ENCODE results near the gene CTDSP2.
"Not testable (repeated sequence)": the region's sequence is repeated elsewhere in the genome, so short reads cannot be mapped to it uniquely, and the experiment has no call there.

The CTDSP2 gene

DNA sequence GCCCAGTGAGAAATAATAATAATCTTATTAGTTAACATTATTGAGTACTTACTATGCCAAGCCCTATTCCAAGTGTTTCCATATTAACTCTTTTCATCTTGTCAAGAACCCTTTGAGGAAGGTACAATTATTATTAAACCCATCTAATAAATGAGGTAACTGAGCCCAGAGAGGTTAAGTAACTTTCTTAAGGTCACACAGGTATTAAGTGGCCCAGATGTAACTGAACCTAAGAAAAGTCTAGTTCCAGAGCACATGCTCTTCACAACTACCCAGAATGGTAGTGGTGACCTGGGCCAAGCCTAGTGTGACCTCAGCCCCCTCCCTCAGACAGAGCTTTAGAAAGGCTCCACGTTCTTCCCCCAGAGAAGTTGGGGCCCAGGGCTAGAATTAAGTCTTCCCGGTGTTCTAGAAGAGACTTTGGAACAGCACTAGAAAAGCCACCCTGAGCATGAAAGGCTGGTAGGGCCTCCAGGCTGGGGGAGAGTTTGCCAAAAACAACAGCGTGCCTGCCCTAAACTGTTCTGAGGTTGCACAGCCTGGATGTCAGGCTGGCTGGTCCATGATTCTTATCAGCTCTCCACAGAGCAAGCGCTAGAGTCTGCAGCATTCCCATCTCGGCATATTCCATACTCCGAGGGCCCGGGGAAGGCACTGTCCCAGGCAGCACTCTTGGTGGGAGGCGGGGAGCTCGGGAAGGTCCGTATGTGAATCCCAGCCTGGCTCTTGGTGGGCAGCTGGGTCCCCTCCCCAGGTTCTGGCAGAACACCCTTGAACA, 41.3 kb upstream of the CTDSP2 start:
- TF ChIP-seq, protein P1, sequence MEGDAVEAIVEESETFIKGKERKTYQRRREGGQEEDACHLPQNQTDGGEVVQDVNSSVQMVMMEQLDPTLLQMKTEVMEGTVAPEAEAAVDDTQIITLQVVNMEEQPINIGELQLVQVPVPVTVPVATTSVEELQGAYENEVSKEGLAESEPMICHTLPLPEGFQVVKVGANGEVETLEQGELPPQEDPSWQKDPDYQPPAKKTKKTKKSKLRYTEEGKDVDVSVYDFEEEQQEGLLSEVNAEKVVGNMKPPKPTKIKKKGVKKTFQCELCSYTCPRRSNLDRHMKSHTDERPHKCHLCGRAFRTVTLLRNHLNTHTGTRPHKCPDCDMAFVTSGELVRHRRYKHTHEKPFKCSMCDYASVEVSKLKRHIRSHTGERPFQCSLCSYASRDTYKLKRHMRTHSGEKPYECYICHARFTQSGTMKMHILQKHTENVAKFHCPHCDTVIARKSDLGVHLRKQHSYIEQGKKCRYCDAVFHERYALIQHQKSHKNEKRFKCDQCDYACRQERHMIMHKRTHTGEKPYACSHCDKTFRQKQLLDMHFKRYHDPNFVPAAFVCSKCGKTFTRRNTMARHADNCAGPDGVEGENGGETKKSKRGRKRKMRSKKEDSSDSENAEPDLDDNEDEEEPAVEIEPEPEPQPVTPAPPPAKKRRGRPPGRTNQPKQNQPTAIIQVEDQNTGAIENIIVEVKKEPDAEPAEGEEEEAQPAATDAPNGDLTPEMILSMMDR (IDR thresholded peaks at IDR 0.05; ENCODE audit: low read length, missing control alignments) = no peak
- DNase-seq (ENCODE audit: low read depth) = peak; percentile 65
- no peak overlapping the region for H3K4me3 ChIP-seq (replicated peaks; ENCODE audit: low read depth, low read length)

GRCh38 chr12:57886964-57887363, 40.4 kb upstream of the CTDSP2 start:
- not testable (repeated sequence) for DNase-seq (ENCODE audit: low read depth); H3K4me3 ChIP-seq (replicated peaks; ENCODE audit: low read depth, low read length)

DNA sequence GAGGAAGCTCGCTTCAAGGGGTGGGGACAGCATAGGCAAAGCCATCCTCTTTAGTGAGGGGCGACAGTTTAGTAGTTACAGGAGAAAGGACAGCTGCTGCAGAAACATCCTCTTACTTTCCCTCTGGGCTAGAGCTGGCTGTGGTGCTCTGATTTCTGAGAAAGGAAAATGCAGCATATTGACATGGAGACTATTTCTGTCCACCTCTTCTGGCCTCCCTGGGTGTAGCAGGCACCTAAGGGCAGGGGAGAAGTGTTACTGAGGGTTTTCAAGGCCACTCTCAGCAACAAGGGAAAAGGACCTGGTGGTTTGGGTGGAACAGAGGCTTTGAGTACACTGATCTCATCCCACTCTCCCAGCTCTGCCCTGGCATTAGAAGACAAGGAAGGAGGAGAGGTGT, 40.0 kb upstream of the CTDSP2 start:
- DNase-seq (ENCODE audit: low read depth) = no peak
- TF ChIP-seq, protein P1 (IDR thresholded peaks at IDR 0.05; ENCODE audit: low read length, missing control alignments) = no peak
- no peak overlapping the region for H3K4me3 ChIP-seq (replicated peaks; ENCODE audit: low read depth, low read length)

DNA sequence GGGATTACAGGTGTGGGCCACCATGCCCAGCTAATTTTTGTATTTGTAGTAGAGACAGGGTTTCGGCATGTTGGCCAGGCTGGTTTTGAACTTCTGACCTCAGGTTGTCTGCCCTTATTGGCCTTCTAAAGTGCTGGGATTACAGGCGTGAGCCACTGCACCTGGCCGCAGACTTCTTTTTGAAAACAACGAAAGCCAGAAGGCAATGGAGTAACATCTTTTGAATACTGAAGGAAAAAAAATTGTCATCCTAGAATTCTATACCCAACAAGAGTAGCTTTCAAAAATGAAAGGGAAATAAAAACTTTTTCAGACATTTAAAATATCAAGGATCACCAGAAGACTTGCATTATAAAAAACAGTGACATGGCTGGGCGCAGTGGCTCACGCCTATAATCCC, 38.7 kb upstream of the CTDSP2 start:
- no peak for DNase-seq (ENCODE audit: low read depth)
- TF ChIP-seq, protein P1 (IDR thresholded peaks at IDR 0.05; ENCODE audit: low read length, missing control alignments) = no peak

GRCh38 chr12:57883700-57884099, 37.2 kb upstream of the CTDSP2 start:
- no peak overlapping the region for H3K4me3 ChIP-seq (replicated peaks; ENCODE audit: low read depth, low read length)
- TF ChIP-seq, protein P1 (IDR thresholded peaks at IDR 0.05; ENCODE audit: low read length, missing control alignments) = no peak
- no peak for DNase-seq (ENCODE audit: low read depth)

More for the DNA sequence above, 38.7 kb upstream of the CTDSP2 start:
- H3K4me3 ChIP-seq (replicated peaks; ENCODE audit: low read depth, low read length) = no peak overlapping the region

GRCh38 chr12:57883057-57883456, 36.5 kb upstream of the CTDSP2 start:
- TF ChIP-seq, protein P1 (IDR thresholded peaks at IDR 0.05; ENCODE audit: low read length, missing control alignments) = no peak
- no peak overlapping the region for H3K4me3 ChIP-seq (replicated peaks; ENCODE audit: low read depth, low read length)
- DNase-seq (ENCODE audit: low read depth) = no peak

DNA sequence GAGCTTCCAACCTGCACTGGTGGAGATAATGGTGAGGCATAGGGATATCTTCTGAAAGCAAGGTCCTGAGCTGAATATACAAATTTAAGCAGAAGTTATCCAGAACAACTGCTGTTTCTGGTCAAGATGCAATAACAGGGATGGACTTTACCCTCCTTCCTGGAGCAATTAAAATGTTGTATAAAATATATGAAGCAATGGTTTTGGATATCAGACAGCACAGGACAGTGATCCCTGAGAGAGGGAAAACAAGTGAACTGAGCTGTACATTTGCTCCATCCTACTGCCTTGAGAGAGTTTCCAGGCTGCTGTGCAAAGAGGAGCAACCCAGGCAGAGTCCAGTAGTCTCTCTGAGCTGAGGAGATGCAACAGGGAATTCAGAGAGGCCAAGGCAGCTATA, 36.0 kb upstream of the CTDSP2 start:
- no peak for DNase-seq (ENCODE audit: low read depth)
- H3K4me3 ChIP-seq (replicated peaks; ENCODE audit: low read depth, low read length) = no peak overlapping the region
- TF ChIP-seq, protein P1 (IDR thresholded peaks at IDR 0.05; ENCODE audit: low read length, missing control alignments) = no peak

All from fibroblast of pulmonary artery (primary cell).